Left lung (tissue), 10 donors: ENCODE results near the gene VRK2. TPM values are rescaled to one million over a fixed set of nuclear protein-coding genes. Genes with fewer than 3 reads are reported as not detected.

Experiments used
- ATAC-seq: fragments of 200-7000 bp; cut with Tn5 transposase; one replicate; pipeline ENCODE4 v1.9.1; 2020; ENCODE audit warnings: moderate library complexity
- DNase-seq, 4 donors: peaks; one replicate each; pipeline ENCODE4 v3.0.0-alpha.2; 2013 to 2020
- H3K27ac ChIP-seq, 2 donors: fragments of 200-600 bp; sonication (generic) in 1 of 2; one replicate each; pipeline versions ENCODE4 v1.5.0 to v1.8.0; 2020 to 2021
- H3K27me3 ChIP-seq, 2 donors: fragments of 200-600 bp; sonication (generic) in 1 of 2; one replicate each; pipeline versions ENCODE4 v1.5.0 to v1.8.0; 2020 to 2021
- H3K36me3 ChIP-seq, 2 donors: fragments of 200-600 bp; sonication (generic) in 1 of 2; one replicate each; pipeline versions ENCODE4 v1.5.0 to v1.8.0; 2020 to 2021
- H3K4me1 ChIP-seq, 2 donors: fragments of 200-600 bp; one replicate each; pipeline ENCODE4 v1.8.0; 2021
- H3K4me3 ChIP-seq, 2 donors: fragments of 200-600 bp; sonication (generic) in 1 of 2; one replicate each; pipeline versions ENCODE4 v1.5.0 to v1.8.0; 2020 to 2021; ENCODE audit warnings: mild to moderate bottlenecking in 1 of 2
- H3K9me3 ChIP-seq, 2 donors: fragments of 200-600 bp; sonication (generic) in 1 of 2; one replicate each; pipeline versions ENCODE4 v1.5.0 to v1.8.0; 2020 to 2021
- intact Hi-C, 2 donors: fragments of 100-400 bp; cut with DNase I; formaldehyde crosslinking; loops; one replicate each; pipeline versions ENCODE4 v1.11.2 to v1.14.2; 2022
- polyA plus RNA-seq, 6 donors: library from polyadenylated mRNA; unstranded; fragments of 120-200 nt; gene quantifications; one replicate each; pipeline ENCODE4 v1.2.1, GENCODE V29; 2013; ENCODE audit not compliant: insufficient read length in 6 of 6
- total RNA-seq, 2 donors: library from RNA; stranded (reverse); fragmentation: NEBNext Ultra II Directional; extraction: Animal tissue kit (Norgen Biotek cat#: 25700); gene quantifications; one replicate each; pipeline ENCODE4 v1.2.1, GENCODE V29; 2021
- TF ChIP-seq, protein P1 (sequence below), 2 donors: fragments of 200-600 bp; sonication (generic) in 1 of 2; IDR thresholded peaks; one replicate each; pipeline versions ENCODE4 v1.5.0 to v1.8.0; 2021; ENCODE audit warnings: antibody characterized with exemption in 2 of 2
- donor health status: DM: no; HTN: yes; CAD: no.
- donor health status: DM: no; HTN: no; CAD: no.

VRK2 gene
- total and polyA plus RNA-seq, 8 donors, result 18.2 to 28.0 (median 24.1) TPM

DNA sequence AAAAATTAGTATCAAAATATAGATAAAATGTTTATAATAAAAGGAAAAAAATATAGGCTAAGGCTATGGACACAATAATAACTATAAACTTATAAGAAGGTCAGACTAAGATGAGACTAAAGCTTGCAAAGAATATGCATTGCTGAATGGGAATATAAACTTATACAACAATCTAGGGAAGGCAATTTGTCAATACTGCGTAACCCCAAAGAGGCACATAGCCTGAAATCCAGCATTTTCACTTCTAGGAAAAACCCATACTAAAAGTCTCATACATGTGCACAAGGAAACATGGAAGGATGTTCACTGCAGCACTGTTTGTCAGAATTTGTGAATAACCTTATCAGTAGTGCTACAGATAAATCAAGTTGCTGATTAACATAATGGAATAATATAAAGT lies 149.1 kb downstream of the VRK2 start:
- DNase-seq, result peak in 2 of 4 donors; percentile 22 to 63

DNA sequence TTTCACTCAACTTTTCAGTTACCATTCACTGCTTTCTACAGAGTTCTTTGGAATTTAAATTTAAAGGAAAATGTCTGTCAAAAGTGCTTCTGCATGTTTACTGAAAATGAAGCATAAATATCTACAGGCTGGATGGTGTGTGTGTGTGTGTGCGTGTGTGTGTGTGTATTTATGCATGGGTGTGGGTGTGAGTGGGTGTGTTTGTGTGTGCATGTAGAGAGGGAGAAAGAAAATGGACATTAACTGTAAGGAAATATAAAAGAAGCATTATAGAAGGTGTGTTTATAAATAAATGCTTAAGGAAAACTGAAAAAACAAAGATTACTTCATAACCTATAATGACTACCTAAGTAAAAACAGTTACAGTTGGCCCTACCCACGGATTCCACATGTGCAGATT lies 151.3 kb downstream of the VRK2 start:
- no peaks in the 10 kb centered on the region for H3K27me3 ChIP-seq
- no peaks in the 10 kb centered on the region for H3K4me1 ChIP-seq
- DNase-seq (no peak), ATAC-seq (no peak)
- H3K36me3 ChIP-seq, result no peaks in the 10 kb centered on the region
- intact Hi-C loops, result no loop called here
- no peaks in the 10 kb centered on the region for H3K9me3 ChIP-seq
- no peak overlapping the region for H3K27ac ChIP-seq
- TF ChIP-seq, protein P1, sequence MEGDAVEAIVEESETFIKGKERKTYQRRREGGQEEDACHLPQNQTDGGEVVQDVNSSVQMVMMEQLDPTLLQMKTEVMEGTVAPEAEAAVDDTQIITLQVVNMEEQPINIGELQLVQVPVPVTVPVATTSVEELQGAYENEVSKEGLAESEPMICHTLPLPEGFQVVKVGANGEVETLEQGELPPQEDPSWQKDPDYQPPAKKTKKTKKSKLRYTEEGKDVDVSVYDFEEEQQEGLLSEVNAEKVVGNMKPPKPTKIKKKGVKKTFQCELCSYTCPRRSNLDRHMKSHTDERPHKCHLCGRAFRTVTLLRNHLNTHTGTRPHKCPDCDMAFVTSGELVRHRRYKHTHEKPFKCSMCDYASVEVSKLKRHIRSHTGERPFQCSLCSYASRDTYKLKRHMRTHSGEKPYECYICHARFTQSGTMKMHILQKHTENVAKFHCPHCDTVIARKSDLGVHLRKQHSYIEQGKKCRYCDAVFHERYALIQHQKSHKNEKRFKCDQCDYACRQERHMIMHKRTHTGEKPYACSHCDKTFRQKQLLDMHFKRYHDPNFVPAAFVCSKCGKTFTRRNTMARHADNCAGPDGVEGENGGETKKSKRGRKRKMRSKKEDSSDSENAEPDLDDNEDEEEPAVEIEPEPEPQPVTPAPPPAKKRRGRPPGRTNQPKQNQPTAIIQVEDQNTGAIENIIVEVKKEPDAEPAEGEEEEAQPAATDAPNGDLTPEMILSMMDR (IDR thresholded peaks at IDR 0.05), result no peak
- H3K4me3 ChIP-seq, result no peak overlapping the region

More for the DNA sequence above, 149.1 kb downstream of the VRK2 start:
- Histone ChIP-seq H3K9me3 (no peaks in the 10 kb centered on the region), H3K4me1 (no peaks in the 10 kb centered on the region), H3K36me3 (no peaks in the 10 kb centered on the region), H3K27me3 (no peaks in the 10 kb centered on the region), H3K4me3 (no peak overlapping the region), H3K27ac (no peak overlapping the region)
- TF ChIP-seq, protein P1 (IDR thresholded peaks at IDR 0.05), result no peak
- intact Hi-C loops, result no loop called here
- ATAC-seq, result no peak

DNA sequence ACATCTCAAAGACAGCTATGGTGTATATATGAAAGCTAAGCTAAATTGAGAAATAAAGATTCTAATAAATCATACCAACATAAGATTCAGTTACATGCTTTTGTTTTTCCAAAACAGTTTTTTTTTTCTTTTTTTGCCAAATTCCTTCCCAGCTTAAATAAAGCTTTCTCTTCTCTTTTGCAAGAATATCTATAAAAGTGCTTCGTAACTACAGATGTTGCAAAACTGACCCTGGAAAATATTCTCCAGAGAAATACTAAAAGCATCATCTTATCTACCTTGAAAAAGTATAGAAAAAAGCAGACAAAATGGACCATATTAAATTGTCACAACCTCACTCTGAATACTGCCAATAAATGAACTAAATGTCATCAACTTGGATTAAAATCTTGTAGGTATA lies 155.8 kb downstream of the VRK2 start:
- DNase-seq (no peak), ATAC-seq (no peak)
- Histone ChIP-seq H3K9me3 (no peaks in the 10 kb centered on the region), H3K4me3 (no peak overlapping the region), H3K4me1 (no peaks in the 10 kb centered on the region), H3K27me3 (no peaks in the 10 kb centered on the region), H3K36me3 (no peaks in the 10 kb centered on the region), H3K27ac (no peak overlapping the region)
- TF ChIP-seq, protein P1 (IDR thresholded peaks at IDR 0.05), result no peak
- intact Hi-C loops, result no loop called here

DNA sequence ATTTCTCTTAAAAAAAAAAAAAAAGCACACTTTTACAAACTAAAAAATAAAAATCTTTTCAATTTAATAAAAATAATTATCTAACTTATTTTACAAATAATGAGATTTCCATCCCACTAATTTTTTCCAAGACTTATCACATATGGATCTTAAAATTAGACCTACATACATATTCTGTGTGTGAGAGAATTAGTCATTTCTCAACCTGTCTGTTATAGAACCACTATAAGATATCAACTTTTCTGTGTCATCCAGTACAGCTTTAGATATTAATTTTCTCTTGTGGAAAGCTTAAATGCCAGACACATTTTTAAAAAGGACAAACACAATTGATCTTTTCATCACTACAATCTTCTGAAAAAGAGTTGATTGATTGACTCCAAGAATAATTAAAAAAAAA lies 156.4 kb downstream of the VRK2 start:
- TF ChIP-seq, protein P1 (IDR thresholded peaks at IDR 0.05), result no peak
- Histone ChIP-seq H3K27ac (no peak overlapping the region), H3K9me3 (no peaks in the 10 kb centered on the region), H3K36me3 (no peaks in the 10 kb centered on the region), H3K27me3 (no peaks in the 10 kb centered on the region), H3K4me1 (no peaks in the 10 kb centered on the region), H3K4me3 (no peak overlapping the region)
- DNase-seq (no peak), ATAC-seq (no peak)
- intact Hi-C loops, result no loop called here

DNA sequence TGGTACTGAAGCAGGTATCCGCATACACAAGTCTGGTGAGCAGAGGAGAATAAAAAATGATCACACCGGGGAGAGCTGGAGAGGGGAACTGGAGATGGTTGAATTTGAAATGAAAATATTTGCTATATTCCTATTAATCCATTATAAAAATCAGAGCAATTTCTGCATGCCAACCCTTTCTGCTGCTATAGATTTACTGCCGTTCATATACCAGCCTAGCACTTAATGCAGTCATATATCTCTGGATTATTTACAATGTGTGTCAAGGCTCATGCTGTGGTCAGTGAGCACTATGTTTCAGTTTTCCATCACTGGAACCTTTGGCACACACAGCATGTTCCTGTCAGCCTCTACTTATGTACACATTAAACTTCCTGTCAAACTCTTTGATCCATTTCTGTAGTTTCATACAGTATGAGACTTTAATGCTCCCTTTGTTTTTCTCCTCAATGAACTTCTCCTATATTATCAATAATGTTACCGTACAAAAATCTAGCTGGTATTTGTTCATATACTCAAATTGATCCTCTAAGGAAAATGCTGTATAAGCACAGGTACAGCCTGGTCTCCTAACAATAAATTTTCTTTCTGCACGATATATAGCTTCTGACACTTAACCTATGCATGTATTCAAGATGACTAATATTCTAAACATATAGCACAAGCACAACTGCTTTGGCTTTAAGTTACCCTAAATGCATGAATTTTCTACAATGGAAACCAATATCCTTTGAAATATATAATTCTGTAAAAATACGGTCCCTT lies 157.8 kb downstream of the VRK2 start:
- no peaks in the 10 kb centered on the region for H3K36me3 ChIP-seq
- ATAC-seq (no peak), DNase-seq (no peak)
- no peaks in the 10 kb centered on the region for H3K9me3 ChIP-seq
- TF ChIP-seq, protein P1 (IDR thresholded peaks at IDR 0.05), result no peak
- no peak overlapping the region for H3K27ac ChIP-seq
- intact Hi-C loops, result no loop called here
- H3K4me1 ChIP-seq, result no peaks in the 10 kb centered on the region
- H3K27me3 ChIP-seq, result no peaks in the 10 kb centered on the region
- H3K4me3 ChIP-seq, result no peak overlapping the region
